ENCODE results near the gene PPFIA2. TPM values are rescaled to one million over a fixed set of nuclear protein-coding genes. Genes with fewer than 3 reads are reported as not detected.
"Not testable (repeated sequence)": the region's sequence is repeated elsewhere in the genome, so short reads cannot be mapped to it uniquely, and the experiment has no call there.

Gene PPFIA2
- polyA plus RNA-seq, 3 donors, result 4.4 to 6.1 (median 4.6) TPM

DNA sequence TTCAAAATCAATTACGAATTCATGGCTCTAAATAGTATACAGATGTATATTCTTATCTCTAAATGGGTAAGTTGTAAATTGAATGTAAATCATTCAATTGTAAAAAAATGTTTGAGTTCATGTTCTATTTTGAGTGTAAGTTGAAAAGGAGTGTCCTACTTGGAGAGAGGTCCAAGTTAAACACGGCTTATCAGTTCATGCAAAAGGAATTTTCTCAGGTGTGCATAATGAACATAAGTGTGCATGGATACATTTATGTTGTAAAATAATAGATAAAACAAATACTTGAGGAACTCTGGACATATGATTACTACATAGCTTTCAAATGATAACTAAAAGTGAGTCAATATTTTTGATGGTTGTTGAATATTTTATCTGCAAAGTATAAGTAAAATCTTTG is 79.5 kb downstream of the PPFIA2 start:
- no peak for DNase-seq (ENCODE audit: low read depth in 3 of 3, low spot score in 2 of 3)

DNA sequence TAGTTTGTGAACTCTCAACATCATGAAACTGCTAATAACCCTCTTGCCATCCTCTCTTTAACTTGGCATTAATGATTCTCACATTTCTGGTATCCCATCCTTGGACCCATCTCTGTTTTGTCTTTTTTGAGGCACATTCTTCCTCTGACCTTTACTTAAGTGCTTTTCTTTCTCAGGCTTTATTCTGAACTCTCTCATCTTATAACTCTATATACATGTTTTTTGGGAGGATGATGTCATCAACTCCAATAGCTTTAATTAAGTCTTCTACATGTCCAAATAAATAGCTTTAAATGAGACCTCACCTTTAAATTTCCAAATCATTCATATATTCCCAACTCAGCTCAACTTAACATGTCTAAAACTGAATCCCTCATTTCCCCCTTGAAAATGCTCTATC is 88.4 kb downstream of the PPFIA2 start:
- DNase-seq (ENCODE audit: low read depth in 3 of 3, low spot score in 2 of 3), result no peak

DNA sequence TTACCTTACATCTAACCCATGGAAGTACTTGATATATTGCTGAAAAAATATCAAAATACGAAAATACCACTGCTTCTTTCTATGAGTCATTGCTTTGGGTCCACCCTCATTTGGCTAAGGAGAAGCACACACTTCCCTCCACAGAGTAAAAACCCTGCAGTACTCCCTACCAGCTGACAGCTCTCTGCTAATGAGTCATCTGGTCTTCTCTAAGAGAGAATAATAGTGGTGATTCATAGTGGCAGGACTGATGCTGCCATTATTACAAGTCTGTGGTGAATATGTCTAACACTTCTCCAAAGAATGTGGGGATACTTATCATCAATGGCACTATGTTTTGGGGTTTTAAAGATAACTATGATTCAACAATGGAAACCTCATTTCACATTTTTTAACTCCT is 90.7 kb downstream of the PPFIA2 start:
- DNase-seq (ENCODE audit: low read depth in 3 of 3, low spot score in 2 of 3), result no peak

DNA sequence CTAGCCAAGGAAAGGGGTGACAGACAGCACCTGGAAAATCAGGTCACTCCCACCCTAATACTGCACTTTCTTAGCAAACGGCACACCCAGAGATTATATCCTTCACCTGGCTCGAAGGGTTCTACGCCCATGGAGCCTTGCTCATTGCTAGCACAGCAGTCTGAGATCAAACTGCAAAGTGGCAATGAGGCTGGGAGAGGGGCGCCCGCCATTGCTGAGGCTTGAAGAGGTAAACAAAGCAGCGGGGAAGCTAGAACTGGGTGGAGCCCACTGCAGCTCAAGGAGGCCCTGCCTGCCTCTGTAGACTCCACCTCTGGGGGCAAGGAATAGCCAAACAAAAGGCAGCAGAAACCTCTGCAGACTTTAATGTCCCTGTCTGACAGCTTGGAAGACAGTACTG is 99.8 kb downstream of the PPFIA2 start:
- DNase-seq (ENCODE audit: low read depth in 3 of 3, low spot score in 2 of 3), result not testable (repeated sequence)

DNA sequence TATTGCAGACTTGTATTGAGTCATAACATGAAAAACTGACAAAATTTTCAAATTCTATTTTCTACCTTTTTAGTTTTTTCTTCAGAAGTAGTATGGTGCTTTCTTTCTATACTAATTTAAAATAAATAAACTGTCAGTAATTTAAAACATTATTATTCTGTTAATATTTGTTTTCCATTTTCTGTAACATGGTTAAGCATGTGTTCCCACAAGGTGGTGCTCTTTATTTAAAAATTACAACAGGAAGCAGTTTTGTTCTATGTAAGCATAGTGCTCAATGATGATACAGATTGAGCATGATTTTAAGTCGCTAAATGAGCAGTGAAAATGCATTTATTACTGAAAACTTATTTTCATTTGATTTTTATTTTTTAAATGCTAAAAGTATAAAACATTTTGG is 114.6 kb downstream of the PPFIA2 start:
- peak in 2 of 3 donors; percentile 10 to 16 for DNase-seq (ENCODE audit: low read depth in 3 of 3, low spot score in 2 of 3)

DNA sequence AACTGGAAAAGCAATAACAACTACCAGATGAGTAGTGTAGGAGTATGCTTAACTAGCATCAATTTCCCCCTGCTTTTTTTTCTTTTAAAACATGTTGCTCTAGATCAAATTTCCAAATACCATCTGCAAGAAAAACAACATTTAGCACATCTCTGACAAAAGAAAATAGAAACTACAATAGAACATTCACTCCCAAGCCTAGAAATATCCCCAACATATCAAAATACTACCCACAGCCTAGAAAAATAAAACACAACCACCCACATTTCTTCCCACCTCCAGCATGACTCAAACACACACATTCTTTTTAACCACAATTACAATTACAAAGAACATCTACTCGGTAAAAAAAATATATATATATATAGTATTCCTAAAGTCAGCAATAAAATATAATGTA is 120.0 kb downstream of the PPFIA2 start:
- no peak for DNase-seq (ENCODE audit: low read depth in 3 of 3, low spot score in 2 of 3)

DNA sequence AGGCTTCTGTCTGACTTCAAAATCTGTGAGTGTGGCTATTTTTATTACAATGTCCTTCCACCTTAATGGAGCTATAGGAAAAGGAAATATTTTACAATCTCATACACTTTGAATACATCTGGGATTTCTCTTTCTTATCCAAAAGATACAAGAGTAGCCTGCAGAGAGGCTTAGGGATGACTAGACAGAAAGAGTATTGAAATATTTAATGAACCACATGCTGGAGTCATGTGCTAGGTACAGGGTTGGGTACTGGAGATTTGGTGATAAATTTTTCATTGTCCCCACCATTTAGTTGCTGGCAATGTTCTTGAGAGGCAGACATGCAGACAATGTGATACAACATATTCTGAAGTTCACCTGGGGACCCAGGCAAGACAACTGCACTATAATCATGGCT is 126.0 kb downstream of the PPFIA2 start:
- no peak for DNase-seq (ENCODE audit: low read depth in 3 of 3, low spot score in 2 of 3)

DNA sequence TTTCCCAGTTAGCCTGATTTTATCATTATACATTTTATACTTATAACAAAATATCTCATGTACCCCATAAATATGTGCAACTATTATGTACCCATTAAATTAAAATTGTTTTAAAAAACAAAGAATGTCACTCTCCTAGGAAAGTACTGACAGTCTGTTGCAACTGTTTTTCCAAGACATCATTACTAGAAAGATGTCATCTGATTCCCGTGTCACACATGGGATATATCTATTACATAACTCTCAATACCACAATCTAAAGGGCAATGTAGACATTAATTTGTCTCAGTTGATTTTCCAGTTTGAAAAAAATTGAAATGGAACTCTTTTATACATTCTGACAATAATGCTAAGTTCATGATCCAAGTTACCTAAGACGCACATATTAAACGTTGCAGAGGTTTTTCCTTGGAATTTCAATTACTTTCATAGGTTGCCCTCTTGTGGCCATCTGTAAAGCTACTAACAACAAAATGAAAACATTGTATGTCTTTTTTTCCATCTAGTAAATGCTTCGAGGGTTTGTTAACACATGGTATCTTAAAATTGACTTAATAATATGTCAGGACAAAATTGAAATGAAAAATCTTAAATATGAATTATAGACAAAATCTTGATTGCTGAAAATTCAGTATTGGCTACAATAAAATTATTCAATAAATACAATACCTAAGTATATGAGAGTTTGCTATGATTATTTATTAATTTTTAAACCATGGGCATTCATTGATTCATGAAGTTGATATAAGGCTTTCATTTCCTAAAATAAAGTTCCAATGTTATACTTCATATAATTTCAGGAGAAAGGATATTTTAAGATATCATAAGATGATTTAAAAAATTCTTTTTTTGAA is 131.6 kb downstream of the PPFIA2 start:
- peak; percentile 16 to 41 (median 25) for DNase-seq (ENCODE audit: low read depth in 3 of 3, low spot score in 2 of 3)

DNA sequence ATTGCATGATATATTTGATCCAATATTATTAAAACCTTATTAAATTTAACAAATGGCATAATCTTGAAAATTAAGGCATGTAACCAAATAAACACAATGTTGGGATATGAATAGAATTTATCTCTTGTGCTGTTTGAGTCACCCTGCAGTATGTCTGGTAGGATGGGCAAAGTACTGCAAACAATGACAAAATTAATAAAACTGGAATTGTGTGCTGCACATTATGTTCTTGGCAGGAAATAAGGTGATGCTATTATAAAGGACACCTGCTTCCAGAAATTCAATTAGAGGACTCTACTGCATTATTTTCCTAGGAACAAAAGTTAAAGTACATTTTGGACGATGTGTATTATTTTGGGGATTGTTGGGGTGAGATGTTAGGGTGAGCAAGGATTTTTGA is 132.7 kb downstream of the PPFIA2 start:
- DNase-seq (ENCODE audit: low read depth in 3 of 3, low spot score in 2 of 3), result no peak

DNA sequence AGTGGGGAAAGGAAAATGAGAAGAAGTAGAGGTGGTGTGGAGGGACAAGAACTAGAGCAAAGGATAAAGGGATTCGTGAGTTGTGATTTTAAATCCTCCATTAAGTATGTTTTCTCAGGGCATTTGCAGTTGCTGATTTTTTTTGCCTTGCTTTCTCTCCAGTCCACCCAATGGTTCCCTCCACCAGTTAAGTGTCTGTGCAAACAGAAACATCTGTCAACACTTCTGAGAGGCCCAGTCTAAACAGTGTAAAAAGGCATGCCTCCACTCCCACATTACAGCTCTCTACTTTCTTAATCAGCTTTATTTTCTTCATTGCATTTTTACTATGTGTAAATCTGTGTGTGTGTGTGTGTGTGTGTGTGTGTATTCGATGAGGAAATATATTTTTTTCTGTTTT is 141.2 kb downstream of the PPFIA2 start:
- no peak for DNase-seq (ENCODE audit: low read depth in 3 of 3, low spot score in 2 of 3)

DNA sequence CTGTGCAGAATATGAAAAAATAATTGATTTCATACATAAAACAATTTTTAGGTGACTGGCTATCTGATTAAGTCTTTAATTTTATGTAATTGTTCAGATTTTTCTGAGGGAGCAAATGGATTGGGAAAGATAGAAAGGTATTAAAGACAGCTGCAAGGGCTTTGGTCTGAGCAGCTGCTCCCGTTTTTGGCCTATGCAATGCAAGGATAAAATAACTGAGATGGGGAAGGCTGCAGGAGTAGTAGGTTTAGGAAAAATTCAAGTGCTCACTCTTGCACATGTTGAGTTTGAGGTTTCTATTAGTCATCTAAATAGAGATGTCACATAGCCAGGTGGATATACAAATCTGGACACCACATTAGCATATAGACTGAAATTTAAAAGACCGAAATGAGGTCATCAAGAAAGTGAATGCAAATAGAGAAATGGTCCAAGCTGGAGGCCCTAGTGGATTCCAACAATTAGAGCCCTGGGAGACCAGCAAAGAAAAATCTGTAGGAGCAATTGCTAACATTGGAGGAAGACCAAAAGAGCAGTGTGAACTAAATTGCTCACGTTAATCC is 144.0 kb downstream of the PPFIA2 start:
- no peak for DNase-seq (ENCODE audit: low read depth in 3 of 3, low spot score in 2 of 3)

DNA sequence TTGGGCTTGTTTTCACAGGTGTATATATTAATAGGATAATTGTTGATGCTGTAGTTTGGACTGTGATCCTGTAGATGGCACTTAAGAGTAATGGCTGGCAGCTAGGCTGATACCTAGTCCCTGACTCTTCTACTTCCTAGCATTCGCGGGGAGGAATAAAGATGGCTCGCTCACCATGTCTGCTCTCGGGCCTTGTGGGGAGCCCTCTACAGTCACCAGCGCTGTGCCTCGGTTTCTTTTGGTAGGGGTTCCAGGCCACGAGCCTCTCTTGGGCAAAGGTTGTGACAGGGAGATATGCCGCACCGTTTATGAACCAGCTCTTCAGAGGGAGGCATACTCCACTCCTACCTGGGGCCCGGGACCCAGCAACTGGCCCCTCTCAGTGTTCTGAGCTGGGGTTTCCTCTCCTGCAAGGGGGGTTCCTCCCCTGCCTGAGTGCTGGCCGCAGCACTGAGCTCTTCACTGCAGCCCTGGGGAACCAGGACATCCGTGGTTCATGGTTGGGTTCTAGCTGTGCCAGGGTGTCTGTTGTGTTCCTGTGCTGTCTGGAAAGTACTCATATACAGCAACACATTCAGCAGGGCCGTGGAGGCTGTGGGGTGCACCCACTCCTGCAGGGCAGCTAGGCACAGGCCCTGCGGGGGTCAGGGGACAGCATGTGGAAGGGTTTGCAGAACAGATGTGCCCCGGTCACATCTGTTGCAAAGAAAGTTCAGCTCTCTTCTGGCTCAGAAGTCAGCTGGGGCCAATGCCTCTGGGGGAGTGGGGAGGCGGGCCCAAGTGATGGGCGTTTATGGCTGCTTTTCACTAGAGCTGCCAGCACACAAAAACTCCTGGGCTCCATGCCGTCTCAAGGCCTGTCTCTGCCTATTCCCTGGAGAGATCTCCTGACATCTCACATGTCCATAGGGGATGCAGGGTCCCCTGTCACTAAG is 147.9 kb downstream of the PPFIA2 start:
- DNase-seq (ENCODE audit: low read depth in 3 of 3, low spot score in 2 of 3), result no peak

DNA sequence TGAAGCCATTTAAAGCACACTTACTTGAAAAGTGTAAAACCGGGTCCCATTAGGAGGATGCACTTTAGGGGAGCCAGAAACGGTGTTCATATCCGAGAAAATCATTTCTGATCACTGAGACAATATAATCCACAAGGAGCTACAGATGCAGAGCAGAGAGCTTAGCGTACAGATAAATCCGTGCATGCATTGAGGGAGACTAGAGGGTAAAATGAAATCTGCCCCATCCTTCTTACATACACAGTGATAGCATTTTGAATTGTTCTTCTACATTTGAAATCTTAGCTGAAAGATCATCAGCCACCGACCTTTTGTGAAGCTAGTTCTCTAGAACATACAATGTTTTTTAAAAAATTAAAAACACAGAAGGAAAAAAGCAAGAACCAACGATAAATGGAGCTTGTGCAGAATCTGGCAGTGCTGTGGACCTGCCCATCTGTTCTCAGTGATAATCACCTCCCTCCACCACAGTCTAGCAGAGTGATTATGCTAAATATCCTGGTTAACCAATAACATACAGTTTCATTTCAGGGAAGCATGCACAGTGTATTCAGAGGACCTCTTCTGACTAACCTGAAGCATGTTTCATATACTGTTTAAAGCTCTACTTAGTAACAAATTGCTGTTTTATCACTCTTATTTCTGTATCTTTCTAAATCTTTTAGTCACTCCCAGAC is 161.1 kb downstream of the PPFIA2 start:
- no peak for DNase-seq (ENCODE audit: low read depth in 3 of 3, low spot score in 2 of 3)

DNA sequence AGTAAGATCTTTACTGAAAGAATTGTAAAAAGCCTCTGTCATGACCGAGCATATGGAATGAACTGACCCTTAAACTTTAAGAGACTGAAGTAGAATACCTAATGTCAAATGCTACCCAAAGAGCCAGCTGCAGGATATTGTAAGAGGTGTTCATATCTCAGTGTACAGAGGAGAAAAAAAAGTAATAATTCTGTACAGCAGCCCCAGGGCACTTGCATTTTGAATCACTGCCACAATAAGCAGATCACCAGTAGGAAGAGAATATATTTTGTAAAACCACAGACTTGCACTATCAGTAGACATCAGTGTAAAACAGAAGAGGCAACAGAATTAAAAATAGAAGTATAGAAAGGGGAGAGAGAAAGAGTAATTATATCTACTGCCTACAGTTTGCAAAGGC is 162.6 kb downstream of the PPFIA2 start:
- DNase-seq (ENCODE audit: low read depth in 3 of 3, low spot score in 2 of 3), result no peak

DNA sequence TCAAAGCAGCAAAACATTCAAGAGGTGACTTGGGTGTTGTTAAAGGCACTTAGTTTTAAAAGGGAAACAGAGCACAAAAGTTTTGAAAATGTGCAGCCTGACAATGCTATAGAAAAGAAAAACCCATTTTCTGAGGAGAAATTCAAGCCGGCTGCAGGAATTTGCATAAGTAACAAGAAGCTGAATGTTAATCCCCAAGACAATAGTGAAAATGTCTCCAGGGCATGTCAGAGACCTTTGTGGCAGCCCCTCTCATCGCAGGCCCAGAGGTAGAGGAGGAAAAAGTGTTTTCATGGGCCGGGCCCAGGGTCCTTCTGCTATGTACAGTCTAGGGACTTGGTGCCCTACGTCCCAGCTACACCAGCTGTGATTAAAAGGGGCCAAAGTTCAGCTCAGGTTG is 167.9 kb downstream of the PPFIA2 start:
- no peak for DNase-seq (ENCODE audit: low read depth in 3 of 3, low spot score in 2 of 3)

DNA sequence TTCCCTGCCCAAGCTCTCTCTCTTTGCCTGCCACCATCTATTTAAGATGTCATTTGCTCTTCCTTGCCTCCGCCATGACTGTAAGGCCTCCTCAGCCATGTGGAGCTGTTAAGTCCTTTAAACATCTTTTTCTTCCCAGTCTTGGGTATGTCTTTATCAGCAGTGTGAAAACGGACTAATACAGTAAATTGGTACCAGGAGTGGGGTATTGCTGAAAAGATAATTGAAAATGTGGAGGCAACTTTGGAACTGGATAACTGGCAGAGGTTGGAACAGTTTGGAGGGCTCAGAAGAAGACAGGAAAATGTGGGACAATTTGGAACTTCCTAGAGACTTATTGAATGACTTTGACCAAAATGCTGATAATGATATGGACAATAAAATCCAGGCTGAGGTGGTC is 168.4 kb downstream of the PPFIA2 start:
- DNase-seq (ENCODE audit: low read depth in 3 of 3, low spot score in 2 of 3), result not testable (repeated sequence)

DNA sequence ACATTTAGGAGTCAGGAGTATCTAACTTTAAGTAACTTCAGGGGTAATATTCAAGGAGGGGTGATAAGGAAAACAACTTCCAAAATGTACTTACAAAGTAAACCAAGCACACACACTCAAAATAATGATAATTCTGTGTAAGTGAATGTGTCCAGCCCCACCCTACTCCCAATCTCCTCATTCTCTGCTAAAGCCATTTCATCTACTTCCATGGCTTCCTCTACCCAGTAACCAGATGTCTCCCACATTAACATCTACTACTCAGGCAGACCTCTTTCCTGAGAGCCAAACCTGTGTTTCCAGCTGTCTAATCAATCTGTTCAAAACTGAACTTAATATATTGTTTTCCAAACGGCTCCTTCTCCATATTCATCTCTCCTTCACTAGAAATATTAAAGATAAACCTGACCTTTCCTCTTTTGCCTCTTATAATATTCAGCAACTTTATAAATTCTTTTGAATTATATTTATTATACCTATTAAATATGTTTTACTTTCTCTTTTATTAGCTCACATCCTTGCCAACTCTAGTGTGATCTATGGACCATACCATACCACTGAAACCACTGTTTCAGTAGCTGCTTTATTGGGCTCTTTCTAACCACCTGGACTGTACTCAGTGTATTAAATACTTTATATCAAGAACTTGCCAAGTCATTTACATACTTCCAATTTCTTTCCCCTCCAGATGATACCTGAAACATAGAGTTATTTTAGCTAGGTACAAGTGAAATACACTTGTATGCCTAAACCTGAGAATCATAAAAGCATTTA is 170.7 kb downstream of the PPFIA2 start:
- DNase-seq (ENCODE audit: low read depth in 3 of 3, low spot score in 2 of 3), result no peak

DNA sequence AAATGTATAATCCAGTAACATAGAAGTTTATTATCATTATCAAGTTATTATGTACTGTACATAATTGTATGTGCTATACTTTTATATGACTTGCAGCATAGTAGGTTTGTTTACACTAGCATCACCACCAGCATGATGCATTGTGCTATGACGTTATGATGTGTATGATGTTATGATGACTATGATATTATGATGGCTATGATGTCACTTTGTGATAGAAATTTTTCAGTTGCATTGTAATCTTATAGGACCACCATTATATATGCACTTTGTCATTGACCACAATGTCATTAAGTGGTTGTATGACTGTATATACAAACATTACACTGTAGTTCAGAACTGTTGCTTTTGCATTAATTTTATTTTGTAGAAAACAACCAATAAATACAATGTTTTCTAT is 173.4 kb downstream of the PPFIA2 start:
- DNase-seq (ENCODE audit: low read depth in 3 of 3, low spot score in 2 of 3), result no peak

DNA sequence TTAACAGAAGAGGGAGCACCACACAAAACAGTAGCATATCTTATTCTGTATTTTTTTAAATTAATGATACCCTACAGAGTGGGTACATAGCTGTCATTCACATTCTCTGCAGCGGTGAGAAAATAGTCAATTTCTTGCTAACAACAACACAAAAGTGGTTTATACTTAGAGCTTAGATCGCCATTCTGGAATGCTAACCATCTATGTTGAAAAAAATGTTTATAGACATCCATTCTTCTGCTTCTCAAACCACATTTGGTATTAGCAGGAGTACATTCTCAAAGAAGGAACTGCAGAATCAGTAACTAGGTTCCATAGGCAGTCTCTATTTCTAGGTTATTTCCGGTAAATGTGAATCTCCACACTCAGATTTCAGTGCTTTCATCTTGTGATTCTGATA is 185.9 kb downstream of the PPFIA2 start:
- DNase-seq (ENCODE audit: low read depth in 3 of 3, low spot score in 2 of 3), result no peak

DNA sequence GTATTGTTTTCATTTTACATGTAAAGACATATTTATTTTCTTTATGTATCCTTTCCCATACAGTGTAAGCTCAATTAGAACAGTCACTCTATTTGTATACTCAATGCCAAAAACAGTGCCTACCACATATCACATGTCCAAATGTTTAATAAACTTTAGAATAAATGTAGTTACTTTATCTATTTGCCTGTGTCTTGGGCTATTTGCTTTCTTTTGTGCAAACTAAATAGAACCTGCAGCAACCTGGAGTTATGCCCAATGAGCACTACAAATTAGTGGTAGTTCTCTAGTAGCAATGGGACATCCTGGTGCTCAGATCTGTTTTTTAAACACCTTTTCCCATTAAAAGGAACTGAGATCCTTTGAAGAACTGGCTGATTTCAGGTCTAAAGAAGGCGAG is 186.7 kb downstream of the PPFIA2 start:
- DNase-seq (ENCODE audit: low read depth in 3 of 3, low spot score in 2 of 3), result no peak
